A549 (cell line): ENCODE data around the gene ADGRG1. TPM values are rescaled to one million over a fixed set of nuclear protein-coding genes. Genes with fewer than 3 reads are reported as not detected.

Source experiments
- ATAC-seq, 2 experiments: fragments of 200-7000 bp in 1 of 2; fragments of >200 bp in 1 of 2; cut with Nextera tagmentation in 1 of 2; cut with Tn5 transposase in 1 of 2; 3 replicates each; pipeline versions ENCODE4 v1.8.0 to v1.9.1; 2018 to 2020; ENCODE audit warnings: mild to moderate bottlenecking in 1 of 2, moderate library complexity in 1 of 2
- CTCF ChIA-PET: fragments of 300-600 bp; sonication (Branson Sonifier 250); formaldehyde crosslinking; extraction: SDS; loops from one replicate; lab custom pipeline; 2021; ENCODE audit warnings: antibody characterized with exemption, inconsistent platforms; lab: Yijun Ruan, JAX
- POLR2A ChIA-PET: fragments of 350-600 bp; formaldehyde crosslinking; extraction: SDS; loops from one replicate; lab custom pipeline; 2021; ENCODE audit warnings: antibody characterized with exemption, inconsistent platforms; lab: Yijun Ruan, JAX
- DNase-seq, 2 experiments: peaks; one replicate each; pipeline versions ENCODE4 v3.0.0 to v3.0.0-alpha.2; 2011 to 2016; ENCODE audit warnings: low read depth in 1 of 2, low spot score in 1 of 2
- FAIRE-seq: peaks from 2 replicates; lab custom pipeline; 2011; peaks lifted over from hg19 to GRCh38; lab: Jason Lieb, UNC
- H3K27ac ChIP-seq, 2 experiments: fragments of >200 bp; sonication (Bioruptor Twin); formaldehyde crosslinking; 3 replicates each; pipeline ENCODE4 v1.5.1; 2016 to 2017
- H3K4me1 ChIP-seq: fragments of >200 bp; sonication (Bioruptor Twin); formaldehyde crosslinking; 3 replicates; pipeline ENCODE4 v1.6.1; 2016
- H3K4me2 ChIP-seq: fragments of >200 bp; sonication (Bioruptor Twin); formaldehyde crosslinking; 3 replicates; pipeline ENCODE4 v1.6.1; 2016
- H3K4me3 ChIP-seq: fragments of >200 bp; sonication (Bioruptor Twin); formaldehyde crosslinking; 3 replicates; pipeline ENCODE4 v1.5.1; 2016
- H3K9me3 ChIP-seq: fragments of >200 bp; sonication (Bioruptor Twin); formaldehyde crosslinking; 3 replicates; pipeline ENCODE4 v1.6.1; 2016
- BCL3 ChIP-seq: fragments of >200 bp; sonication (Bioruptor Twin); formaldehyde crosslinking; IDR thresholded peaks from 3 replicates; pipeline ENCODE4 v1.6.1; 2016
- BHLHE40 ChIP-seq: IDR thresholded peaks from 2 replicates; pipeline ENCODE4 v1.6.1; 2012; ENCODE audit warnings: low read depth, low read length, inconsistent platforms
- CBX2 ChIP-seq: fragments of 200-600 bp; sonication (generic); IDR thresholded peaks from 2 replicates; pipeline ENCODE4 v1.6.1; 2016; ENCODE audit warnings: low read depth, mild to moderate bottlenecking, borderline replicate concordance
- CHD4 ChIP-seq: fragments of 200-600 bp; sonication (generic); IDR thresholded peaks from 2 replicates; pipeline ENCODE4 v1.6.1; 2016; ENCODE audit warnings: antibody characterized with exemption, mild to moderate bottlenecking, borderline replicate concordance
- EP300 ChIP-seq, 2 experiments: fragments of >200 bp; sonication (Bioruptor Twin); formaldehyde crosslinking; IDR thresholded peaks; 2 replicates in 1 of 2; 3 replicates in 1 of 2; pipeline ENCODE4 v1.6.1; 2016 to 2017
- ESRRA ChIP-seq: fragments of 150-350 bp; IDR thresholded peaks from 2 replicates; pipeline ENCODE4 v1.6.1; 2014; ENCODE audit warnings: mild to moderate bottlenecking, low read length, borderline replicate concordance
- FOXS1 ChIP-seq: fragments of 250-450 bp; sonication (Bioruptor Pico); IDR thresholded peaks from 2 replicates; pipeline ENCODE4 v1.5.0; 2020; ENCODE audit warnings: mild to moderate bottlenecking, moderate library complexity
- HOXA7 ChIP-seq: fragments of 250-450 bp; sonication (Bioruptor Pico); IDR thresholded peaks from 2 replicates; pipeline ENCODE4 v1.5.0; 2020; ENCODE audit warnings: mild to moderate bottlenecking, moderate library complexity
- HOXB13 ChIP-seq: fragments of 250-450 bp; sonication (Bioruptor Pico); IDR thresholded peaks from 2 replicates; pipeline ENCODE4 v1.5.0; 2020; ENCODE audit warnings: low read depth, mild to moderate bottlenecking, moderate library complexity
- MAFK ChIP-seq: fragments of 450-650 bp; IDR thresholded peaks from 2 replicates; pipeline ENCODE4 v1.6.1; 2014; ENCODE audit not compliant: partially characterized antibody
- NFE2L2 ChIP-seq: fragments of 150-350 bp; conservative IDR thresholded peaks from 2 replicates; pipeline ENCODE4 v1.6.1; 2014; ENCODE audit warnings: low read length
- PHF8 ChIP-seq: fragments of 200-600 bp; sonication (generic); IDR thresholded peaks from 2 replicates; pipeline ENCODE4 v1.6.1; 2016; ENCODE audit warnings: low read depth, mild to moderate bottlenecking, antibody characterized with exemption, moderate library complexity, borderline replicate concordance
- POLR2AphosphoS2 ChIP-seq: conservative IDR thresholded peaks from 2 replicates; pipeline ENCODE4 v1.6.1; 2012; ENCODE audit warnings: low read length, improper control_type of control experiment, inconsistent platforms
- RCOR1 ChIP-seq: fragments of 150-350 bp; IDR thresholded peaks from 2 replicates; pipeline ENCODE4 v1.6.1; 2014; ENCODE audit warnings: antibody characterized with exemption, low read length, low read depth
- RNF2 ChIP-seq: fragments of 200-600 bp; sonication (generic); IDR thresholded peaks from 2 replicates; pipeline ENCODE4 v1.6.1; 2016; ENCODE audit warnings: low read depth, mild to moderate bottlenecking, antibody characterized with exemption, moderate library complexity, borderline replicate concordance
- SREBF2 ChIP-seq: fragments of 450-650 bp; IDR thresholded peaks from 2 replicates; pipeline ENCODE4 v1.6.1; 2014; ENCODE audit warnings: mild to moderate bottlenecking, moderate library complexity
- ZFP36 ChIP-seq: fragments of 450-650 bp; IDR thresholded peaks from 2 replicates; pipeline ENCODE4 v1.6.1; 2014; ENCODE audit warnings: borderline replicate concordance; ENCODE audit not compliant: partially characterized antibody
- WGBS: methylation state at CpG from one replicate; pipeline ENCODE4 v1.1.6; 2017; ENCODE audit errors: missing lambda C conversion rate; 5-methylcytosine and 5-hydroxymethylcytosine counted together
- polyA plus RNA-seq, 4 experiments: library from polyadenylated mRNA; depleted of rRNA in 3 of 4; stranded (reverse); fragments of >200 nt; fragmentation: RNase III in 1 of 4; extraction: RNeasy Plus Mini Kit Qiagen cat#74134 plus additional on column Dnase treatment in 1 of 4; gene quantifications; 2 replicates in 3 of 4; 3 replicates in 1 of 4; pipeline ENCODE4 v1.2.3, GENCODE V29; 2011 to 2017
- TF ChIP-seq, protein P1 (sequence below): fragments of 450-650 bp; IDR thresholded peaks from 2 replicates; pipeline ENCODE4 v1.6.1; 2014; ENCODE audit warnings: antibody characterized with exemption
- TF ChIP-seq, protein P2 (sequence below): fragments of >200 bp; sonication (Bioruptor Twin); formaldehyde crosslinking; IDR thresholded peaks from 2 replicates; pipeline ENCODE4 v1.6.1; 2016

ADGRG1 gene
- polyA plus RNA-seq, 2 of the 4 experiments (the other 2 are of a cell fraction), result 28.3 to 142 TPM

- CTCF ChIA-PET, result interaction anchor here (0.7 kb wide), 1 partner anchor 32 kb away, joined by 4 read pairs; no protein-coding TSS in a partner anchor
- FAIRE-seq, result no peak
- peak; percentile 75 for TF ChIP-seq MAFK
- no peak for TF ChIP-seq EP300 (IDR thresholded peaks at IDR 0.05)
- TF ChIP-seq, protein P1, sequence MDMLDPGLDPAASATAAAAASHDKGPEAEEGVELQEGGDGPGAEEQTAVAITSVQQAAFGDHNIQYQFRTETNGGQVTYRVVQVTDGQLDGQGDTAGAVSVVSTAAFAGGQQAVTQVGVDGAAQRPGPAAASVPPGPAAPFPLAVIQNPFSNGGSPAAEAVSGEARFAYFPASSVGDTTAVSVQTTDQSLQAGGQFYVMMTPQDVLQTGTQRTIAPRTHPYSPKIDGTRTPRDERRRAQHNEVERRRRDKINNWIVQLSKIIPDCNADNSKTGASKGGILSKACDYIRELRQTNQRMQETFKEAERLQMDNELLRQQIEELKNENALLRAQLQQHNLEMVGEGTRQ, result no peak
- TF ChIP-seq, all 56 proteins: peak for 1
- Histone ChIP-seq H3K9me3 (no peaks in the 10 kb centered on the region), H3K4me1 (peaks cover 17% of the 10 kb centered on the region), H3K27ac (no peak overlapping the region), H3K4me2 (no peak overlapping the region), H3K4me3 (no peak overlapping the region)
- POLR2A ChIA-PET, result no interaction called here
- DNase-seq, result no peak
- ATAC-seq, result no peak
- WGBS, result 40% methylated on average over 2 of the region's 2 CpGs
Measured at GRCh38 chr16:57692636-57693035, 64.2 kb downstream of the ADGRG1 start.

- no peak for TF ChIP-seq EP300 (IDR thresholded peaks at IDR 0.05)
- no peak for TF ChIP-seq RCOR1
- TF ChIP-seq, all 56 proteins: peak for 0
- Histone ChIP-seq H3K27ac (no peak overlapping the region), H3K4me2 (no peak overlapping the region), H3K9me3 (no peaks in the 10 kb centered on the region), H3K4me1 (peaks cover 17% of the 10 kb centered on the region), H3K4me3 (no peak overlapping the region)
- no peak for ATAC-seq
- no peak for FAIRE-seq
- DNase-seq, result no peak
- ChIA-PET POLR2A (no interaction called here), CTCF (interaction anchor here (1.2 kb wide), 1 partner anchor 205 kb away, joined by 3 read pairs; no protein-coding TSS in a partner anchor)
- 60% methylated on average over 4 of the region's 4 CpGs for WGBS
Measured at GRCh38 chr16:57693550-57693949, 65.1 kb downstream of the ADGRG1 start.

- H3K9me3 ChIP-seq, result no peaks in the 10 kb centered on the region
- 48% methylated on average over 10 of the region's 10 CpGs for WGBS
- no peak overlapping the region for H3K27ac ChIP-seq
- TF ChIP-seq ESRRA (no peak), ZFP36 (no peak), SREBF2 (no peak), RNF2 (no peak), FOXS1 (CRISPR knock-in tag) (no peak), HOXA7 (CRISPR knock-in tag) (no peak), POLR2AphosphoS2 (no peak), BCL3 (no peak), PHF8 (no peak), CHD4 (no peak), HOXB13 (CRISPR knock-in tag) (no peak), NFE2L2 (no peak), CBX2 (no peak), BHLHE40 (no peak)
- TF ChIP-seq, protein P1, result no peak
- TF ChIP-seq, protein P2, sequence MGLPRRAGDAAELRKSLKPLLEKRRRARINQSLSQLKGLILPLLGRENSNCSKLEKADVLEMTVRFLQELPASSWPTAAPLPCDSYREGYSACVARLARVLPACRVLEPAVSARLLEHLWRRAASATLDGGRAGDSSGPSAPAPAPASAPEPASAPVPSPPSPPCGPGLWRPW, result no peak
- peaks cover 10% of the 10 kb centered on the region for H3K4me1 ChIP-seq
- no peak for DNase-seq
- no peak overlapping the region for H3K4me3 ChIP-seq
- ChIA-PET POLR2A (no interaction called here), CTCF (interaction anchor here (1.1 to 1.2 kb wide), 2 partner anchors 118 to 205 kb away, joined by 3 to 4 read pairs; no protein-coding TSS in a partner anchor)
- H3K4me2 ChIP-seq, result peak overlapping the region; percentile 72
- no peak; a peak in 2 of 6 replicates for ATAC-seq
- no peak for FAIRE-seq
Measured at GRCh38 chr16:57694231-57694724, 65.8 kb downstream of the ADGRG1 start.
